Heart left ventricle (tissue), 16 donors: Measurements from ENCODE around the gene KIAA0408. TPM values are rescaled to one million over a fixed set of nuclear protein-coding genes. Genes with fewer than 3 reads are reported as not detected.
"Not testable (repeated sequence)": the region's sequence is repeated elsewhere in the genome, so short reads cannot be mapped to it uniquely, and the experiment has no call there.

Experiments
- ATAC-seq, 4 donors: fragments of 200-7000 bp; cut with Tn5 transposase; one replicate each; pipeline ENCODE4 v1.9.1; 2020 to 2022; ENCODE audit warnings: moderate library complexity in 4 of 4, mild to moderate bottlenecking in 3 of 4, moderate number of reproducible peaks in 1 of 4
- DNase-seq, 5 donors: peaks; one replicate each; pipeline ENCODE4 v3.0.0-alpha.2; 2020
- H3K27ac ChIP-seq, 12 donors: fragments of 200-600 bp; sonication (generic) in 4 of 12; one replicate each; pipeline versions ENCODE4 v1.5.0 to v1.8.0; 2016 to 2022; ENCODE audit warnings: mild to moderate bottlenecking in 2 of 12
- H3K27me3 ChIP-seq, 9 donors: fragments of 200-600 bp; sonication (generic) in 2 of 9; one replicate each; pipeline versions ENCODE4 v1.5.1 to v1.8.0; 2016 to 2022; ENCODE audit warnings: mild to moderate bottlenecking in 3 of 9
- H3K36me3 ChIP-seq, 9 donors: fragments of 200-600 bp; sonication (generic) in 2 of 9; one replicate each; pipeline versions ENCODE4 v1.5.0 to v1.8.0; 2018 to 2022; ENCODE audit warnings: mild to moderate bottlenecking in 2 of 9
- H3K4me1 ChIP-seq, 12 donors: fragments of 200-600 bp; sonication (generic) in 4 of 12; one replicate each; pipeline versions ENCODE4 v1.5.0 to v1.8.0; 2016 to 2022; ENCODE audit warnings: mild to moderate bottlenecking in 3 of 12
- H3K4me3 ChIP-seq, 12 donors: fragments of 200-600 bp; sonication (generic) in 4 of 12; one replicate each; pipeline versions ENCODE4 v1.5.0 to v1.8.0; 2017 to 2022; ENCODE audit warnings: mild to moderate bottlenecking in 9 of 12, moderate library complexity in 4 of 12
- H3K9me3 ChIP-seq, 12 donors: fragments of 200-600 bp; sonication (generic) in 4 of 12; one replicate each; pipeline versions ENCODE4 v1.5.0 to v1.8.0; 2016 to 2022; ENCODE audit warnings: mild to moderate bottlenecking in 1 of 12
- CTCF ChIP-seq, 12 donors: fragments of 200-600 bp; sonication (generic) in 4 of 12; IDR thresholded peaks; one replicate each; pipeline versions ENCODE4 v1.5.0 to v1.8.0; 2018 to 2022; ENCODE audit warnings: antibody characterized with exemption in 12 of 12, mild to moderate bottlenecking in 5 of 12
- POLR2A ChIP-seq, 2 donors: fragments of 450-650 bp; IDR thresholded peaks; one replicate each; pipeline ENCODE4 v1.6.1; 2017; ENCODE audit warnings: antibody characterized with exemption in 2 of 2, mild to moderate bottlenecking in 2 of 2, moderate library complexity in 2 of 2
- WGBS, 4 donors: extraction: QIAGEN DNeasy Blood & Tissue Kit in 2 of 4; methylation state at CpG; one replicate each; pipeline versions ENCODE4 v1.1.5 to v1.1.7; 2013 to 2018; 5-methylcytosine and 5-hydroxymethylcytosine counted together
- intact Hi-C, 10 donors: fragments of 100-400 bp; cut with DNase I; formaldehyde crosslinking; loops; one replicate each; pipeline versions ENCODE4 v1.11.1 to v1.14.2; 2022
- polyA plus RNA-seq, 2 donors: library from polyadenylated mRNA; stranded (reverse); fragments of 200-250 nt; gene quantifications; one replicate each; pipeline ENCODE4 v1.2.3, GENCODE V29; 2013
- total RNA-seq, 9 donors: library from RNA; depleted of rRNA in 2 of 9; stranded (reverse); fragments of >200 nt in 2 of 9; fragmentation: NEBNext Ultra II Directional in 3 of 9; extraction: Animal tissue kit (Norgen Biotek cat#: 25700) in 3 of 9; gene quantifications; one replicate each; pipeline versions ENCODE4 v1.1.0 to v1.2.4, GENCODE V29; 2016 to 2023
- donor health status: ischemic (EF 13 %, LVEDD 7.1; RV severe dilation, severe dysfunction).
- donor health status: healthy with polysubstance abuse.
- donor health status: DM: no; HTN: yes; CAD: no.
- donor health status: DM: no; HTN: no; CAD: no.
- donor health status: ischemic (EF 25% LVEDD 6.9; RV normal size, moderate dysfunction).
- donor health status: ischemic (EF 25% LVEDD 5.7; RV mildly dilated, moderate dysfunction).
- donor health status: healthy.
- donor health status: DM: yes; HTN: yes; CAD: no.
- donor health status: ischemic (EF 35%, LVEDD 5.7; RV mildly dilated, moderate dysfunction).
- donor health status: nonischemic (EF 11% LVEDD 7.7; RV severe dilation, severe dysfunction).
- donor health status: DM: yes; HTN: yes; CAD: no.
- donor health status: PGD.
- donor health status: ischemic (EF 29% LVEDD 5.4; RV normal size, mild dysfunction).
- donor health status: nonischemic (EF 23%, LVEDD 6.1; RV moderate dilation, normal function).

The KIAA0408 gene
- total and polyA plus RNA-seq, 11 donors, result 0.28 to 3.3 (median 1.1) TPM

- no peak for TF ChIP-seq POLR2A (IDR thresholded peaks at IDR 0.05)
- no peak for TF ChIP-seq CTCF (IDR thresholded peaks at IDR 0.05)
- Histone ChIP-seq H3K36me3 (peaks cover 0 to 3% (median 0%) of the 10 kb centered on the region in 9 donors), H3K27ac (no peak overlapping the region), H3K4me1 (no peaks in the 10 kb centered on the region), H3K9me3 (no peaks in the 10 kb centered on the region), H3K4me3 (no peak overlapping the region), H3K27me3 (no peaks in the 10 kb centered on the region)
- DNase-seq (no peak), ATAC-seq (no peak)
- intact Hi-C loops, result no loop called here
- 32 to 59% (median 49%) methylated on average over 2 of the region's 2 CpGs for WGBS, 4 donors
These were observed 19.5 kb downstream of the KIAA0408 start for GRCh38 chr6:127439718-127440117.

GRCh38 chr6:127436578-127437110 lies 22.5 kb downstream of the KIAA0408 start:
- no peak overlapping the region for H3K27ac ChIP-seq
- no peak overlapping the region for H3K4me3 ChIP-seq
- H3K36me3 ChIP-seq, result no peaks in the 10 kb centered on the region
- H3K27me3 ChIP-seq, result no peaks in the 10 kb centered on the region
- TF ChIP-seq CTCF (IDR thresholded peaks at IDR 0.05), result no peak
- TF ChIP-seq POLR2A (IDR thresholded peaks at IDR 0.05), result no peak
- ATAC-seq, result peak in 1 of 4 donors; percentile 30
- no peaks in the 10 kb centered on the region for H3K4me1 ChIP-seq
- H3K9me3 ChIP-seq, result no peaks in the 10 kb centered on the region
- no peak for DNase-seq
- 63 to 68% (median 65%) methylated on average over 3 of the region's 3 CpGs for WGBS, 4 donors
- intact Hi-C loops, result no loop called here

DNA sequence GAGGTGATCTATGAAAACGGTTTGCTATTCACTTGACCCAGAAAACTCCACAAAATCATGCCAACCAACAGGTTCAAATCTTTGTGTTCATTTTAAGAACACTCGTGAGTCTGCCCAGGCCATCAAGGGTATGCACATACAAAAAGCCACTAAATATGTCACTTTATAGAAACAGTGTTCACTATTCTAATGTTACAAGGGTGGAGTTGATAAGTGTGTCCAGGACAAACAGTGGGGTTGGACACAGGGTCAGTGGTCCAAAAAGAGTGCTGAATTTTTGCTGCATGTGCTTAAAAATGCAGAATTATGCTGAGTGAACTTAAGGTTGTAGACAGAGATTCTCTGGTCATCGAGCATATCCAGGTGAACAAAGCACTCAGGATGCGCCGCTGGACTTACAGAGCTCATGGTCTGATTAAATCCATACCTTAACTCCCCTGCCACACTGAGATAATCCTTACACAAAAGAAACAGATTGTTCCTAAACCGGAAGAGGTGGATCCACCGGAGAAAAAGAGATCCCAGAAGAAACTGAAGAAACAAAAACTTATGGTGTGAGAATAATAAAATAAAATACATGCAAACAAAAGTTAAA lies 23.5 kb downstream of the KIAA0408 start:
- no peak for DNase-seq
- no peak for ATAC-seq
- WGBS, 4 donors, result 77 to 81% (median 78%) methylated on average over 7 of the region's 7 CpGs
- Histone ChIP-seq H3K9me3 (peaks cover 0 to 6% (median 0%) of the 10 kb centered on the region in 12 donors), H3K36me3 (no peaks in the 10 kb centered on the region), H3K4me1 (no peaks in the 10 kb centered on the region), H3K4me3 (no peak overlapping the region), H3K27me3 (no peaks in the 10 kb centered on the region), H3K27ac (no peak overlapping the region)
- intact Hi-C loops, result no loop called here
- TF ChIP-seq CTCF (IDR thresholded peaks at IDR 0.05) (no peak), POLR2A (IDR thresholded peaks at IDR 0.05) (no peak)

GRCh38 chr6:127434651-127435050 lies 24.5 kb downstream of the KIAA0408 start:
- no peak for TF ChIP-seq CTCF (IDR thresholded peaks at IDR 0.05)
- TF ChIP-seq POLR2A (IDR thresholded peaks at IDR 0.05), result no peak
- Histone ChIP-seq H3K36me3 (no peaks in the 10 kb centered on the region), H3K9me3 (peaks cover 0 to 6% (median 0%) of the 10 kb centered on the region in 12 donors), H3K27me3 (no peaks in the 10 kb centered on the region), H3K4me3 (no peak overlapping the region), H3K4me1 (no peaks in the 10 kb centered on the region), H3K27ac (no peak overlapping the region)
- intact Hi-C loops, result no loop called here
- ATAC-seq, result no peak
- DNase-seq, result no peak

- not testable (repeated sequence) for H3K27me3 ChIP-seq, DNase-seq, H3K4me1 ChIP-seq, H3K27ac ChIP-seq, H3K9me3 ChIP-seq, ATAC-seq, H3K36me3 ChIP-seq, H3K4me3 ChIP-seq
- intact Hi-C loops, result loop anchor here in 2 of 10 donors (10.0 kb wide), 1 partner anchor 124 kb away; no protein-coding TSS in a partner anchor
- WGBS, 4 donors, result 81 to 93% (median 85%) methylated on average over 9 of the region's 9 CpGs
These were observed 30.6 kb downstream of the KIAA0408 start for GRCh38 chr6:127428562-127428961.
